H1 (cell line): ENCODE data around the gene CAMTA1. TPM values are rescaled to one million over a fixed set of nuclear protein-coding genes. Genes with fewer than 3 reads are reported as not detected.

ENCODE experiments used
- CTCF ChIA-PET: fragments of 300-600 bp; sonication (Branson Sonifier 250); formaldehyde crosslinking; loops from one replicate; lab custom pipeline; 2021; ENCODE audit not compliant: partially characterized antibody; lab: Charles Lee
- POLR2A ChIA-PET: fragments of 300-600 bp; sonication (Branson Sonifier 250); formaldehyde crosslinking; loops from one replicate; lab custom pipeline; 2021; ENCODE audit warnings: inconsistent platforms; ENCODE audit not compliant: partially characterized antibody; lab: Charles Lee
- DNase-seq, 2 experiments: peaks; one replicate each; pipeline versions ENCODE4 v3.0.0 to v3.0.0-alpha.2; 2010 to 2022; ENCODE audit warnings: low spot score in 2 of 2, low read depth in 1 of 2, mixed read lengths in 1 of 2
- FAIRE-seq: peaks from 2 replicates; lab custom pipeline; 2011; peaks lifted over from hg19 to GRCh38; lab: Jason Lieb, UNC
- H2AFZ ChIP-seq: 2 replicates; pipeline ENCODE4 v1.8.1; 2012; ENCODE audit warnings: low read length, inconsistent platforms
- H2AK5ac ChIP-seq: 2 replicates; pipeline ENCODE4 v1.6.1; 2013; ENCODE audit warnings: low read depth, low read length
- H2BK120ac ChIP-seq: replicated peaks from 2 replicates; pipeline ENCODE3; 2013; ENCODE audit warnings: low read depth, low read length, inconsistent platforms
- H2BK12ac ChIP-seq: 2 replicates; pipeline ENCODE4 v1.6.1; 2013; ENCODE audit warnings: low read depth, low read length
- H2BK15ac ChIP-seq: 2 replicates; pipeline ENCODE4 v1.6.1; 2013; ENCODE audit warnings: low read length
- H2BK20ac ChIP-seq: 2 replicates; pipeline ENCODE4 v1.6.1; 2013; ENCODE audit warnings: low read length
- H2BK5ac ChIP-seq: 2 replicates; pipeline ENCODE4 v1.6.1; 2013; ENCODE audit warnings: low read depth, low read length
- H3K14ac ChIP-seq: 2 replicates; pipeline ENCODE4 v1.6.1; 2013; ENCODE audit warnings: inconsistent platforms; ENCODE audit not compliant: insufficient read length
- H3K18ac ChIP-seq: 2 replicates; pipeline ENCODE4 v1.6.1; 2013; ENCODE audit warnings: low read length; ENCODE audit errors: extremely low read depth
- H3K23ac ChIP-seq: 2 replicates; pipeline ENCODE4 v1.6.1; 2013; ENCODE audit warnings: inconsistent platforms; ENCODE audit not compliant: insufficient read length
- H3K23me2 ChIP-seq: 2 replicates; pipeline ENCODE4 v1.6.1; 2013; ENCODE audit warnings: low read depth, low read length
- H3K27ac ChIP-seq: 2 replicates; pipeline ENCODE4 v1.6.1; 2011; ENCODE audit warnings: low read depth, low read length, inconsistent platforms
- H3K27me3 ChIP-seq, 4 experiments: replicated peaks in 1 of 4; 1 replicate in 1 of 4; 2 replicates in 3 of 4; pipeline versions ENCODE4 v1.6.1 to v1.8.1; 2011 to 2013; ENCODE audit warnings: low read length in 3 of 4, mild to moderate bottlenecking in 3 of 4, inconsistent platforms in 2 of 4, mixed read lengths in 2 of 4, moderate library complexity in 1 of 4; ENCODE audit not compliant: control insufficient read depth in 3 of 4, insufficient read depth in 3 of 4; ENCODE audit errors: extremely low read depth in 1 of 4
- H3K36me3 ChIP-seq, 4 experiments: 2 replicates each; pipeline versions ENCODE4 v1.6.1 to v1.8.1; 2011 to 2013; ENCODE audit warnings: mild to moderate bottlenecking in 4 of 4, low read length in 3 of 4, moderate library complexity in 2 of 4, control low read depth in 1 of 4, inconsistent platforms in 1 of 4; ENCODE audit not compliant: insufficient read depth in 4 of 4, control insufficient read depth in 2 of 4
- H3K4ac ChIP-seq: replicated peaks from 2 replicates; pipeline ENCODE3; 2013; ENCODE audit warnings: low read length, low read depth, mixed read lengths, inconsistent platforms; ENCODE audit not compliant: insufficient read length
- H3K4me1 ChIP-seq, 4 experiments: replicated peaks in 1 of 4; 1 replicate in 1 of 4; 2 replicates in 3 of 4; pipeline versions ENCODE4 v1.6.1 to v1.8.1; 2011 to 2013; ENCODE audit warnings: low read length in 3 of 4, inconsistent platforms in 2 of 4, mixed read lengths in 1 of 4; ENCODE audit not compliant: insufficient read depth in 4 of 4, control insufficient read depth in 3 of 4
- H3K4me2 ChIP-seq, 2 experiments: 2 replicates each; pipeline versions ENCODE4 v1.6.1 to v1.8.1; 2011 to 2013; ENCODE audit warnings: low read depth in 2 of 2, low read length in 2 of 2, control low read depth in 1 of 2, inconsistent platforms in 1 of 2, mild to moderate bottlenecking in 1 of 2; ENCODE audit not compliant: insufficient read depth in 1 of 2
- H3K4me3 ChIP-seq, 4 experiments: fragments of 200-600, 300-600 bp in 1 of 4; sonication (generic), shearing (Covaris generic), sonication (Bioruptor Twin) in 1 of 4; 2 replicates each; pipeline versions ENCODE4 v1.5.1 to v1.8.1; 2011 to 2016; ENCODE audit warnings: low read length in 4 of 4, low read depth in 3 of 4, control low read depth in 2 of 4, inconsistent platforms in 2 of 4, mild to moderate bottlenecking in 2 of 4, mixed read lengths in 1 of 4, moderate library complexity in 1 of 4; ENCODE audit not compliant: insufficient read depth in 2 of 4; ENCODE audit errors: extremely low read depth in 1 of 4
- H3K56ac ChIP-seq: replicated peaks from 2 replicates; pipeline ENCODE3; 2013; ENCODE audit warnings: low read depth, mild to moderate bottlenecking, mixed read lengths, low read length, inconsistent platforms; ENCODE audit not compliant: insufficient read length
- H3K79me1 ChIP-seq: 2 replicates; pipeline ENCODE4 v1.6.1; 2013; ENCODE audit warnings: low read depth, low read length, control low read depth
- H3K79me2 ChIP-seq, 2 experiments: 2 replicates each; pipeline versions ENCODE4 v1.6.1 to v1.8.1; 2012 to 2013; ENCODE audit warnings: low read length in 2 of 2, mild to moderate bottlenecking in 2 of 2, inconsistent platforms in 1 of 2; ENCODE audit not compliant: insufficient read depth in 2 of 2, control insufficient read depth in 1 of 2
- H3K9ac ChIP-seq, 4 experiments: replicated peaks in 1 of 4; 1 replicate in 1 of 4; 2 replicates in 3 of 4; pipeline versions ENCODE4 v1.6.1 to v1.8.1; 2011 to 2013; ENCODE audit warnings: low read depth in 3 of 4, low read length in 3 of 4, control low read depth in 2 of 4, mild to moderate bottlenecking in 2 of 4, moderate library complexity in 2 of 4, inconsistent platforms in 1 of 4; ENCODE audit errors: extremely low read depth in 1 of 4
- H3K9me3 ChIP-seq, 2 experiments: 2 replicates each; pipeline versions ENCODE4 v1.6.1 to v1.8.1; 2012 to 2013; ENCODE audit warnings: mild to moderate bottlenecking in 2 of 2, moderate library complexity in 2 of 2, control low read depth in 1 of 2, inconsistent platforms in 1 of 2, low read depth in 1 of 2, low read length in 1 of 2, mixed read lengths in 1 of 2; ENCODE audit not compliant: insufficient read depth in 2 of 2
- H4K20me1 ChIP-seq, 2 experiments: replicated peaks in 1 of 2; 2 replicates each; pipeline versions ENCODE3 to v1.8.1; 2011 to 2013; ENCODE audit warnings: inconsistent platforms in 2 of 2, low read length in 2 of 2, mild to moderate bottlenecking in 1 of 2; ENCODE audit not compliant: insufficient read depth in 2 of 2, control insufficient read depth in 1 of 2
- H4K5ac ChIP-seq: 2 replicates; pipeline ENCODE4 v1.6.1; 2013; ENCODE audit warnings: low read length, low read depth, mixed read lengths, inconsistent platforms; ENCODE audit not compliant: insufficient read length
- H4K8ac ChIP-seq: 2 replicates; pipeline ENCODE4 v1.8.0; 2013; ENCODE audit warnings: mild to moderate bottlenecking, moderate library complexity, low read length, inconsistent platforms; ENCODE audit not compliant: insufficient read depth; ENCODE audit errors: extremely low read depth
- H4K91ac ChIP-seq: replicated peaks from 2 replicates; pipeline ENCODE3; 2013; ENCODE audit warnings: low read length, mixed read lengths, inconsistent platforms; ENCODE audit not compliant: insufficient read length
- CHD2 ChIP-seq: IDR thresholded peaks from 2 replicates; pipeline ENCODE4 v1.6.1; 2012; ENCODE audit warnings: low read length, improper control_type of control experiment
- GTF2F1 ChIP-seq: IDR thresholded peaks from 2 replicates; pipeline ENCODE4 v1.6.1; 2012; ENCODE audit warnings: low read depth, low read length, improper control_type of control experiment, borderline replicate concordance
- NANOG ChIP-seq: IDR thresholded peaks from 2 replicates; pipeline ENCODE4 v1.6.1; 2011; ENCODE audit warnings: low read length, low read depth, mild to moderate bottlenecking, inconsistent platforms; ENCODE audit not compliant: insufficient read depth, poor library complexity, severe bottlenecking
- WGBS, 2 experiments: shearing (Covaris generic) in 1 of 2; methylation state at CpG; one replicate each; pipeline versions ENCODE4 v1.1.6 to v1.1.7; 2013 to 2015; ENCODE audit warnings: low lambda C conversion rate in 2 of 2, mixed read lengths in 2 of 2, inconsistent platforms in 1 of 2, low coverage in 1 of 2, missing lambda C conversion rate in 1 of 2; ENCODE audit not compliant: insufficient replicate concordance in 2 of 2, insufficient coverage in 1 of 2, insufficient read length in 1 of 2; ENCODE audit errors: extremely low coverage in 1 of 2, missing lambda C conversion rate in 1 of 2; 5-methylcytosine and 5-hydroxymethylcytosine counted together
- polyA plus RNA-seq, 7 experiments: library from polyadenylated mRNA; depleted of rRNA in 3 of 7; stranded (reverse) in 5 of 7; unstranded in 2 of 7; fragments of >200 nt in 5 of 7; fragments of 200-250 nt in 2 of 7; gene quantifications; 1 replicate in 5 of 7; 2 replicates in 1 of 7; 4 replicates in 1 of 7; pipeline versions ENCODE4 v1.2.1 to v1.2.3, GENCODE V29; 2011 to 2013; ENCODE audit warnings: missing spikeins in 2 of 7, mixed read lengths in 2 of 7
- total RNA-seq: library from RNA; stranded (reverse); fragmentation: NEBNext Ultra II Directional; extraction: Animal tissue kit (Norgen Biotek cat#: 25700); gene quantifications from 2 replicates; pipeline ENCODE4 v1.2.1, GENCODE V29; 2021

CAMTA1 gene
- total and polyA plus RNA-seq, 2 of the 8 experiments (the other 6 are each of a cell fraction or from before 2014, with no cell fraction given): 65.0 to 119 TPM

DNA sequence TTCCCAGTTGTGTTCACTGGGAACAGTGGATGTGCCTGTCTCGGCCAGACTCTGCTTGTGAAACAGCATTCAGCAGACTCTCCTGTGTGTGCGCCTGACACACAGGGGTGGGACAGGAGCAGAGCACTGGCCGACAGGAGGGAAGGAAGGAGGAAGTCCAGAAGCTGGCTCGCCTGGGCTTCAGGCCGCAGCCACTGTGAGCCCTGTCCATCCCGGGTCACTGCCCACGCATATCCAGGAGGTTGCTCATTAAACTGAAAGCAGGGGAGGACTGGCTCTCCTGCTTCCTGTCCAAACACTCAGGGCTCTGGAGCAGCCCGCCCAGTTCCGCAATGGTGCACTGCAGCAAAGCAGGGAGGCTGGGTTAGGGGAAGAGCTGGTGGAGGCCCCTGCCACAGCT is 767.1 kb downstream of the CAMTA1 start:
- no peaks in the 10 kb centered on the region for H4K20me1 ChIP-seq
- H3K79me2 ChIP-seq: no peaks in the 10 kb centered on the region
- no peak overlapping the region for H3K4ac ChIP-seq
- H3K56ac ChIP-seq: no peak overlapping the region
- no peak overlapping the region for H4K91ac ChIP-seq
- H3K4me3 ChIP-seq: no peak overlapping the region
- H3K27me3 ChIP-seq: no peaks in the 10 kb centered on the region
- no peak for FAIRE-seq
- 80% methylated on average over 9 of the region's 9 CpGs; no CpG with 5 or more reads in 1 of the 2 experiments for WGBS, 2 experiments
- 0 out of 2 replicates have a peak overlapping the region, but pooled peaks have one; percentile 61 for H2BK15ac ChIP-seq
- no peak overlapping the region for H3K4me2 ChIP-seq
- no peak for DNase-seq
- TF ChIP-seq GTF2F1 (no peak), CHD2 (no peak), NANOG (no peak)
- H3K79me1 ChIP-seq: no peaks in the 10 kb centered on the region
- H3K23me2 ChIP-seq: no peaks in the 10 kb centered on the region
- CTCF ChIA-PET: interaction anchor here (1.0 to 4.5 kb wide), 9 partner anchors 9 to 483 kb away, joined by 3 to 11 read pairs (median 4); no protein-coding TSS in a partner anchor
- H4K8ac ChIP-seq: no peak overlapping the region
- H4K5ac ChIP-seq: no peak overlapping the region
- no peak overlapping the region for H2BK120ac ChIP-seq
- H2BK12ac ChIP-seq: peak overlapping the region; percentile 68; the same call in 1 of the 2 replicates
- H2AK5ac ChIP-seq: 0 out of 2 replicates have a peak overlapping the region, but pooled peaks have one; percentile 16
- POLR2A ChIA-PET: interaction anchor here (0.9 kb wide), 2 partner anchors 21 to 43 kb away, joined by 3 read pairs; no protein-coding TSS in a partner anchor
- H2BK5ac ChIP-seq: no peak overlapping the region
- H3K27ac ChIP-seq: no peak overlapping the region
- H2AFZ ChIP-seq: no peak overlapping the region; the same call in 1 of the 2 replicates
- no peaks in the 10 kb centered on the region for H3K36me3 ChIP-seq
- peaks cover 0 to 14% (median 6%) of the 10 kb centered on the region in 4 experiments; a peak in 6 of 7 replicates for H3K4me1 ChIP-seq
- H3K18ac ChIP-seq: no peak overlapping the region
- no peak overlapping the region for H3K9ac ChIP-seq
- no peak overlapping the region for H2BK20ac ChIP-seq
- no peak overlapping the region for H3K23ac ChIP-seq
- H3K14ac ChIP-seq: no peak overlapping the region
- peaks cover 0 to 3% of the 10 kb centered on the region in 2 experiments; a peak in 1 of 4 replicates for H3K9me3 ChIP-seq
